H1 (cell line): Measurements from ENCODE around the gene VCPKMT. TPM values are rescaled to one million over a fixed set of nuclear protein-coding genes. Genes with fewer than 3 reads are reported as not detected.

Experiments used
- CTCF ChIA-PET: fragments of 300-600 bp; sonication (Branson Sonifier 250); formaldehyde crosslinking; loops from one replicate; lab custom pipeline; 2021; ENCODE audit not compliant: partially characterized antibody; lab: Charles Lee
- POLR2A ChIA-PET: fragments of 300-600 bp; sonication (Branson Sonifier 250); formaldehyde crosslinking; loops from one replicate; lab custom pipeline; 2021; ENCODE audit warnings: inconsistent platforms; ENCODE audit not compliant: partially characterized antibody; lab: Charles Lee
- DNase-seq, 2 experiments: peaks; one replicate each; pipeline versions ENCODE4 v3.0.0 to v3.0.0-alpha.2; 2010 to 2022; ENCODE audit warnings: low spot score in 2 of 2, low read depth in 1 of 2, mixed read lengths in 1 of 2
- FAIRE-seq: peaks from 2 replicates; lab custom pipeline; 2011; peaks lifted over from hg19 to GRCh38; lab: Jason Lieb, UNC
- H2AFZ ChIP-seq: 2 replicates; pipeline ENCODE4 v1.8.1; 2012; ENCODE audit warnings: low read length, inconsistent platforms
- H2AK5ac ChIP-seq: 2 replicates; pipeline ENCODE4 v1.6.1; 2013; ENCODE audit warnings: low read depth, low read length
- H2BK120ac ChIP-seq: replicated peaks from 2 replicates; pipeline ENCODE3; 2013; ENCODE audit warnings: low read depth, low read length, inconsistent platforms
- H2BK12ac ChIP-seq: 2 replicates; pipeline ENCODE4 v1.6.1; 2013; ENCODE audit warnings: low read depth, low read length
- H2BK15ac ChIP-seq: 2 replicates; pipeline ENCODE4 v1.6.1; 2013; ENCODE audit warnings: low read length
- H2BK20ac ChIP-seq: 2 replicates; pipeline ENCODE4 v1.6.1; 2013; ENCODE audit warnings: low read length
- H2BK5ac ChIP-seq: 2 replicates; pipeline ENCODE4 v1.6.1; 2013; ENCODE audit warnings: low read depth, low read length
- H3K14ac ChIP-seq: 2 replicates; pipeline ENCODE4 v1.6.1; 2013; ENCODE audit warnings: inconsistent platforms; ENCODE audit not compliant: insufficient read length
- H3K18ac ChIP-seq: 2 replicates; pipeline ENCODE4 v1.6.1; 2013; ENCODE audit warnings: low read length; ENCODE audit errors: extremely low read depth
- H3K23ac ChIP-seq: 2 replicates; pipeline ENCODE4 v1.6.1; 2013; ENCODE audit warnings: inconsistent platforms; ENCODE audit not compliant: insufficient read length
- H3K23me2 ChIP-seq: 2 replicates; pipeline ENCODE4 v1.6.1; 2013; ENCODE audit warnings: low read depth, low read length
- H3K27ac ChIP-seq: 2 replicates; pipeline ENCODE4 v1.6.1; 2011; ENCODE audit warnings: low read depth, low read length, inconsistent platforms
- H3K27me3 ChIP-seq, 4 experiments: replicated peaks in 1 of 4; 1 replicate in 1 of 4; 2 replicates in 3 of 4; pipeline versions ENCODE4 v1.6.1 to v1.8.1; 2011 to 2013; ENCODE audit warnings: low read length in 3 of 4, mild to moderate bottlenecking in 3 of 4, inconsistent platforms in 2 of 4, mixed read lengths in 2 of 4, moderate library complexity in 1 of 4; ENCODE audit not compliant: control insufficient read depth in 3 of 4, insufficient read depth in 3 of 4; ENCODE audit errors: extremely low read depth in 1 of 4
- H3K36me3 ChIP-seq, 4 experiments: 2 replicates each; pipeline versions ENCODE4 v1.6.1 to v1.8.1; 2011 to 2013; ENCODE audit warnings: mild to moderate bottlenecking in 4 of 4, low read length in 3 of 4, moderate library complexity in 2 of 4, control low read depth in 1 of 4, inconsistent platforms in 1 of 4; ENCODE audit not compliant: insufficient read depth in 4 of 4, control insufficient read depth in 2 of 4
- H3K4ac ChIP-seq: replicated peaks from 2 replicates; pipeline ENCODE3; 2013; ENCODE audit warnings: low read length, low read depth, mixed read lengths, inconsistent platforms; ENCODE audit not compliant: insufficient read length
- H3K4me1 ChIP-seq, 4 experiments: replicated peaks in 1 of 4; 1 replicate in 1 of 4; 2 replicates in 3 of 4; pipeline versions ENCODE4 v1.6.1 to v1.8.1; 2011 to 2013; ENCODE audit warnings: low read length in 3 of 4, inconsistent platforms in 2 of 4, mixed read lengths in 1 of 4; ENCODE audit not compliant: insufficient read depth in 4 of 4, control insufficient read depth in 3 of 4
- H3K4me2 ChIP-seq, 2 experiments: 2 replicates each; pipeline versions ENCODE4 v1.6.1 to v1.8.1; 2011 to 2013; ENCODE audit warnings: low read depth in 2 of 2, low read length in 2 of 2, control low read depth in 1 of 2, inconsistent platforms in 1 of 2, mild to moderate bottlenecking in 1 of 2; ENCODE audit not compliant: insufficient read depth in 1 of 2
- H3K4me3 ChIP-seq, 4 experiments: fragments of 200-600, 300-600 bp in 1 of 4; sonication (generic), shearing (Covaris generic), sonication (Bioruptor Twin) in 1 of 4; 2 replicates each; pipeline versions ENCODE4 v1.5.1 to v1.8.1; 2011 to 2016; ENCODE audit warnings: low read length in 4 of 4, low read depth in 3 of 4, control low read depth in 2 of 4, inconsistent platforms in 2 of 4, mild to moderate bottlenecking in 2 of 4, mixed read lengths in 1 of 4, moderate library complexity in 1 of 4; ENCODE audit not compliant: insufficient read depth in 2 of 4; ENCODE audit errors: extremely low read depth in 1 of 4
- H3K56ac ChIP-seq: replicated peaks from 2 replicates; pipeline ENCODE3; 2013; ENCODE audit warnings: low read depth, mild to moderate bottlenecking, mixed read lengths, low read length, inconsistent platforms; ENCODE audit not compliant: insufficient read length
- H3K79me1 ChIP-seq: 2 replicates; pipeline ENCODE4 v1.6.1; 2013; ENCODE audit warnings: low read depth, low read length, control low read depth
- H3K79me2 ChIP-seq, 2 experiments: 2 replicates each; pipeline versions ENCODE4 v1.6.1 to v1.8.1; 2012 to 2013; ENCODE audit warnings: low read length in 2 of 2, mild to moderate bottlenecking in 2 of 2, inconsistent platforms in 1 of 2; ENCODE audit not compliant: insufficient read depth in 2 of 2, control insufficient read depth in 1 of 2
- H3K9ac ChIP-seq, 4 experiments: replicated peaks in 1 of 4; 1 replicate in 1 of 4; 2 replicates in 3 of 4; pipeline versions ENCODE4 v1.6.1 to v1.8.1; 2011 to 2013; ENCODE audit warnings: low read depth in 3 of 4, low read length in 3 of 4, control low read depth in 2 of 4, mild to moderate bottlenecking in 2 of 4, moderate library complexity in 2 of 4, inconsistent platforms in 1 of 4; ENCODE audit errors: extremely low read depth in 1 of 4
- H3K9me3 ChIP-seq, 2 experiments: 2 replicates each; pipeline versions ENCODE4 v1.6.1 to v1.8.1; 2012 to 2013; ENCODE audit warnings: mild to moderate bottlenecking in 2 of 2, moderate library complexity in 2 of 2, control low read depth in 1 of 2, inconsistent platforms in 1 of 2, low read depth in 1 of 2, low read length in 1 of 2, mixed read lengths in 1 of 2; ENCODE audit not compliant: insufficient read depth in 2 of 2
- H4K20me1 ChIP-seq, 2 experiments: replicated peaks in 1 of 2; 2 replicates each; pipeline versions ENCODE3 to v1.8.1; 2011 to 2013; ENCODE audit warnings: inconsistent platforms in 2 of 2, low read length in 2 of 2, mild to moderate bottlenecking in 1 of 2; ENCODE audit not compliant: insufficient read depth in 2 of 2, control insufficient read depth in 1 of 2
- H4K5ac ChIP-seq: 2 replicates; pipeline ENCODE4 v1.6.1; 2013; ENCODE audit warnings: low read length, low read depth, mixed read lengths, inconsistent platforms; ENCODE audit not compliant: insufficient read length
- H4K8ac ChIP-seq: 2 replicates; pipeline ENCODE4 v1.8.0; 2013; ENCODE audit warnings: mild to moderate bottlenecking, moderate library complexity, low read length, inconsistent platforms; ENCODE audit not compliant: insufficient read depth; ENCODE audit errors: extremely low read depth
- H4K91ac ChIP-seq: replicated peaks from 2 replicates; pipeline ENCODE3; 2013; ENCODE audit warnings: low read length, mixed read lengths, inconsistent platforms; ENCODE audit not compliant: insufficient read length
- E2F6 ChIP-seq: IDR thresholded peaks from 2 replicates; pipeline ENCODE4 v1.6.1; 2012; ENCODE audit warnings: inconsistent platforms
- GABPA ChIP-seq: IDR thresholded peaks from 2 replicates; pipeline ENCODE4 v1.6.1; 2011; ENCODE audit warnings: mild to moderate bottlenecking, low read length, moderate library complexity, borderline replicate concordance; ENCODE audit not compliant: insufficient read depth
- HDAC2 ChIP-seq, 2 experiments: fragments of 300-600 bp in 1 of 2; sonication (generic) in 1 of 2; IDR thresholded peaks; 2 replicates each; pipeline ENCODE4 v1.6.1; 2011 to 2012; ENCODE audit warnings: low read depth in 2 of 2, low read length in 2 of 2, mild to moderate bottlenecking in 2 of 2, moderate library complexity in 2 of 2, borderline replicate concordance in 1 of 2, inconsistent platforms in 1 of 2
- KDM1A ChIP-seq: fragments of 200-600, 300-600 bp; sonication (generic); IDR thresholded peaks from 2 replicates; pipeline ENCODE4 v1.7.1; 2016; ENCODE audit warnings: mild to moderate bottlenecking, low read length, borderline replicate concordance
- MAX ChIP-seq: IDR thresholded peaks from 2 replicates; pipeline ENCODE4 v1.6.1; 2012; ENCODE audit warnings: inconsistent platforms
- SIN3A ChIP-seq, 2 experiments: IDR thresholded peaks in 1 of 2; conservative IDR thresholded peaks in 1 of 2; 2 replicates each; pipeline ENCODE4 v1.6.1; 2011 to 2012; ENCODE audit warnings: low read length in 2 of 2, improper control_type of control experiment in 1 of 2, low read depth in 1 of 2, mild to moderate bottlenecking in 1 of 2
- SP4 ChIP-seq: IDR thresholded peaks from 2 replicates; pipeline ENCODE4 v1.6.1; 2012; ENCODE audit warnings: low read length, inconsistent platforms
- TCF12 ChIP-seq: IDR thresholded peaks from 2 replicates; pipeline ENCODE4 v1.6.1; 2011; ENCODE audit warnings: low read depth, mild to moderate bottlenecking, low read length
- WGBS, 2 experiments: shearing (Covaris generic) in 1 of 2; methylation state at CpG; one replicate each; pipeline versions ENCODE4 v1.1.6 to v1.1.7; 2013 to 2015; ENCODE audit warnings: low lambda C conversion rate in 2 of 2, mixed read lengths in 2 of 2, inconsistent platforms in 1 of 2, low coverage in 1 of 2, missing lambda C conversion rate in 1 of 2; ENCODE audit not compliant: insufficient replicate concordance in 2 of 2, insufficient coverage in 1 of 2, insufficient read length in 1 of 2; ENCODE audit errors: extremely low coverage in 1 of 2, missing lambda C conversion rate in 1 of 2; 5-methylcytosine and 5-hydroxymethylcytosine counted together
- polyA plus RNA-seq, 7 experiments: library from polyadenylated mRNA; depleted of rRNA in 3 of 7; stranded (reverse) in 5 of 7; unstranded in 2 of 7; fragments of >200 nt in 5 of 7; fragments of 200-250 nt in 2 of 7; gene quantifications; 1 replicate in 5 of 7; 2 replicates in 1 of 7; 4 replicates in 1 of 7; pipeline versions ENCODE4 v1.2.1 to v1.2.3, GENCODE V29; 2011 to 2013; ENCODE audit warnings: missing spikeins in 2 of 7, mixed read lengths in 2 of 7
- total RNA-seq: library from RNA; stranded (reverse); fragmentation: NEBNext Ultra II Directional; extraction: Animal tissue kit (Norgen Biotek cat#: 25700); gene quantifications from 2 replicates; pipeline ENCODE4 v1.2.1, GENCODE V29; 2021
- TF ChIP-seq, protein P1 (sequence below): IDR thresholded peaks from 2 replicates; pipeline ENCODE4 v1.6.1; 2011; ENCODE audit warnings: low read length, improper control_type of control experiment

Gene VCPKMT
- total and polyA plus RNA-seq, 2 of the 8 experiments (the other 6 are each of a cell fraction or from before 2014, with no cell fraction given) = 3.8 to 7.1 TPM

DNA sequence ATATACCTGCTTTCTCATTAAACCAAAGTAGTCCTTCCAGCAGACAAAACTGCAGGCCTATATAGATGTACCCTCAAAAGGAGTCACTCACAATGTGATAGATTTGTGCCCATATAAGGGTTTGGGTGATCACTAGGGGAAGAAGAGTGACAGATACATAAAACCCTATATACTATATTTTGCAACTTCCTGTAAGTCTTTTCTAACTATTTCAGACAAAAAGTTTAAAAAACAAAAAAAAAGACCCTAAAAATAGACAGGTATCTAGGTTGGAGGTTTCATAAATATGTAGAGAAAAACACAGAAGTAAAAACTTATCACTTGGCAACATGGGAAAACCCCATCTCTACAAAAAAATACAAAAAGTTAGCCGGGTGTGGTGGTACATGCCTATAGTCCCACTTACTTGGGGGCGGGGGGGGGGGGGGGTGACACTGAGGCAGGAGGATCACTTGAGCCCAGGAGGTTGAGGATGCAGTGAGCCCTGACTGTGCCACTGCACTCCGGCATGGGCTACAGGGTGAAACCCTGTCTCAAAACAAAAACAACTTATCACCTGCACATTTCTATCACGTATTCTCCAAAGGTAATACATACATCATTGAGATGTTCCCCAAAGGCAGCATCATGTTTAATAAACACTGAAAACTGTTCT is 2.9 kb downstream of the VCPKMT start:
- Histone ChIP-seq H3K14ac (no peak overlapping the region), H2AK5ac (no peak overlapping the region), H3K4me2 (no peak overlapping the region), H2BK20ac (no peak overlapping the region), H3K9ac (no peak overlapping the region), H3K56ac (no peak overlapping the region), H3K4me1 (peaks cover 0 to 6% (median 3%) of the 10 kb centered on the region in 4 experiments; a peak in 3 of 7 replicates), H2BK120ac (no peak overlapping the region), H2AFZ (no peak overlapping the region), H3K27ac (no peak overlapping the region), H3K79me2 (peaks cover 0 to 19% of the 10 kb centered on the region in 2 experiments; a peak in 3 of 4 replicates), H2BK12ac (no peak overlapping the region), H2BK5ac (no peak overlapping the region), H3K18ac (no peak overlapping the region), H3K79me1 (no peaks in the 10 kb centered on the region; the same call in none of the 2 replicates), H3K9me3 (no peaks in the 10 kb centered on the region), H3K23ac (no peak overlapping the region), H4K20me1 (peaks cover 2 to 3% of the 10 kb centered on the region in 2 experiments), H4K91ac (no peak overlapping the region), H3K4me3 (no peak overlapping the region), H4K5ac (no peak overlapping the region), H3K4ac (no peak overlapping the region), H3K23me2 (no peaks in the 10 kb centered on the region; the same call in 1 of the 2 replicates), H2BK15ac (no peak overlapping the region), H3K36me3 (peaks cover 14 to 62% (median 44%) of the 10 kb centered on the region in 4 experiments), H4K8ac (no peak overlapping the region), H3K27me3 (no peaks in the 10 kb centered on the region)
- FAIRE-seq = no peak
- TF ChIP-seq TCF12 (no peak), HDAC2 (IDR thresholded peaks at IDR 0.05; ENCODE audit: borderline replicate concordance in 1 of 2, low read depth in 2 of 2, low read length in 2 of 2) (no peak), SP4 (no peak), KDM1A (no peak), MAX (no peak), SIN3A (conservative IDR thresholded peaks at IDR 0.05 in 1 of 2, IDR thresholded peaks at IDR 0.05 in 1 of 2; ENCODE audit: low read depth in 1 of 2, low read length in 2 of 2) (no peak), GABPA (no peak), E2F6 (no peak)
- TF ChIP-seq, protein P1, sequence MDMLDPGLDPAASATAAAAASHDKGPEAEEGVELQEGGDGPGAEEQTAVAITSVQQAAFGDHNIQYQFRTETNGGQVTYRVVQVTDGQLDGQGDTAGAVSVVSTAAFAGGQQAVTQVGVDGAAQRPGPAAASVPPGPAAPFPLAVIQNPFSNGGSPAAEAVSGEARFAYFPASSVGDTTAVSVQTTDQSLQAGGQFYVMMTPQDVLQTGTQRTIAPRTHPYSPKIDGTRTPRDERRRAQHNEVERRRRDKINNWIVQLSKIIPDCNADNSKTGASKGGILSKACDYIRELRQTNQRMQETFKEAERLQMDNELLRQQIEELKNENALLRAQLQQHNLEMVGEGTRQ = no peak
- CTCF ChIA-PET = interaction anchor here (0.9 to 2.0 kb wide), 5 partner anchors 10 to 261 kb away, joined by 3 to 11 read pairs (median 6); partner anchors contain the start of gene NEMF
- POLR2A ChIA-PET = interaction anchor here (0.9 to 3.0 kb wide), 7 partner anchors 8 to 252 kb away, joined by 3 to 13 read pairs (median 3); no protein-coding TSS in a partner anchor
- DNase-seq = no peak
- 82% methylated on average over 4 of the region's 4 CpGs; no CpG with 5 or more reads in 1 of the 2 experiments for WGBS, 2 experiments
